ENCODE results near the gene RAB31.

The RAB31 gene

GRCh38 chr18:9681217-9681616, 26.9 kb upstream of the RAB31 start:
- Histone ChIP-seq H3K4me3 (ENCODE audit: low read length) (no peak overlapping the region), H3K9me3 (replicated peaks; ENCODE audit: low read length) (peaks cover 3% of the 10 kb centered on the region), H3K4me1 (ENCODE audit: control insufficient read depth, insufficient read depth, low read length) (peaks cover 24% of the 10 kb centered on the region), H3K9ac (ENCODE audit: low read depth, low read length) (no peak overlapping the region), H3K4me2 (ENCODE audit: low read length) (no peak overlapping the region), H3K27me3 (ENCODE audit: control insufficient read depth, insufficient read depth, low read length) (no peaks in the 10 kb centered on the region), H3K36me3 (ENCODE audit: insufficient read depth, low read length) (no peaks in the 10 kb centered on the region)

- H3K27me3 ChIP-seq (ENCODE audit: control insufficient read depth, insufficient read depth, low read length) = no peaks in the 10 kb centered on the region
- H3K9ac ChIP-seq (ENCODE audit: low read depth, low read length) = no peak overlapping the region
- no peak overlapping the region for H3K4me2 ChIP-seq (ENCODE audit: low read length)
- H3K4me1 ChIP-seq (ENCODE audit: control insufficient read depth, insufficient read depth, low read length) = peaks cover 24% of the 10 kb centered on the region
- no peak overlapping the region for H3K4me3 ChIP-seq (ENCODE audit: low read length)
- H3K36me3 ChIP-seq (ENCODE audit: insufficient read depth, low read length) = no peaks in the 10 kb centered on the region
- H3K9me3 ChIP-seq (replicated peaks; ENCODE audit: low read length) = no peaks in the 10 kb centered on the region
These were observed 25.5 kb upstream of the RAB31 start for GRCh38 chr18:9682572-9682971.

- H3K4me3 ChIP-seq (ENCODE audit: low read length) = no peak overlapping the region
- H3K4me1 ChIP-seq (ENCODE audit: control insufficient read depth, insufficient read depth, low read length) = peaks cover 24% of the 10 kb centered on the region
- H3K4me2 ChIP-seq (ENCODE audit: low read length) = peak overlapping the region; percentile 75
- H3K9me3 ChIP-seq (replicated peaks; ENCODE audit: low read length) = no peaks in the 10 kb centered on the region
- H3K27me3 ChIP-seq (ENCODE audit: control insufficient read depth, insufficient read depth, low read length) = no peaks in the 10 kb centered on the region
- H3K9ac ChIP-seq (ENCODE audit: low read depth, low read length) = peak overlapping the region; percentile 54
- H3K36me3 ChIP-seq (ENCODE audit: insufficient read depth, low read length) = no peaks in the 10 kb centered on the region
These were observed 24.4 kb upstream of the RAB31 start for GRCh38 chr18:9683418-9684396.

- Histone ChIP-seq H3K27me3 (ENCODE audit: control insufficient read depth, insufficient read depth, low read length) (no peaks in the 10 kb centered on the region), H3K4me1 (ENCODE audit: control insufficient read depth, insufficient read depth, low read length) (peaks cover 24% of the 10 kb centered on the region), H3K4me3 (ENCODE audit: low read length) (peak overlapping the region; percentile 42), H3K4me2 (ENCODE audit: low read length) (peak overlapping the region; percentile 75), H3K9ac (ENCODE audit: low read depth, low read length) (peak overlapping the region; percentile 54), H3K9me3 (replicated peaks; ENCODE audit: low read length) (no peaks in the 10 kb centered on the region), H3K36me3 (ENCODE audit: insufficient read depth, low read length) (no peaks in the 10 kb centered on the region)
These were observed 23.1 kb upstream of the RAB31 start for GRCh38 chr18:9684881-9685614.

- H3K27me3 ChIP-seq (ENCODE audit: control insufficient read depth, insufficient read depth, low read length) = no peaks in the 10 kb centered on the region
- no peaks in the 10 kb centered on the region for H3K9me3 ChIP-seq (replicated peaks; ENCODE audit: low read length)
- H3K9ac ChIP-seq (ENCODE audit: low read depth, low read length) = no peak overlapping the region
- H3K36me3 ChIP-seq (ENCODE audit: insufficient read depth, low read length) = no peaks in the 10 kb centered on the region
- peak overlapping the region; percentile 75 for H3K4me2 ChIP-seq (ENCODE audit: low read length)
- peaks cover 24% of the 10 kb centered on the region for H3K4me1 ChIP-seq (ENCODE audit: control insufficient read depth, insufficient read depth, low read length)
- no peak overlapping the region for H3K4me3 ChIP-seq (ENCODE audit: low read length)
These were observed 22.5 kb upstream of the RAB31 start for GRCh38 chr18:9685615-9685890.

- H3K4me3 ChIP-seq (ENCODE audit: low read length) = no peak overlapping the region
- no peaks in the 10 kb centered on the region for H3K27me3 ChIP-seq (ENCODE audit: control insufficient read depth, insufficient read depth, low read length)
- peaks cover 24% of the 10 kb centered on the region for H3K4me1 ChIP-seq (ENCODE audit: control insufficient read depth, insufficient read depth, low read length)
- H3K9me3 ChIP-seq (replicated peaks; ENCODE audit: low read length) = no peaks in the 10 kb centered on the region
- H3K36me3 ChIP-seq (ENCODE audit: insufficient read depth, low read length) = no peaks in the 10 kb centered on the region
- H3K4me2 ChIP-seq (ENCODE audit: low read length) = no peak overlapping the region
- H3K9ac ChIP-seq (ENCODE audit: low read depth, low read length) = no peak overlapping the region
These were observed 19.9 kb upstream of the RAB31 start for GRCh38 chr18:9688036-9688741.

GRCh38 chr18:9689253-9689652, 18.8 kb upstream of the RAB31 start:
- Histone ChIP-seq H3K4me1 (ENCODE audit: control insufficient read depth, insufficient read depth, low read length) (peaks cover 15% of the 10 kb centered on the region), H3K27me3 (ENCODE audit: control insufficient read depth, insufficient read depth, low read length) (no peaks in the 10 kb centered on the region), H3K9me3 (replicated peaks; ENCODE audit: low read length) (no peaks in the 10 kb centered on the region), H3K36me3 (ENCODE audit: insufficient read depth, low read length) (no peaks in the 10 kb centered on the region), H3K9ac (ENCODE audit: low read depth, low read length) (no peak overlapping the region), H3K4me2 (ENCODE audit: low read length) (no peak overlapping the region), H3K4me3 (ENCODE audit: low read length) (no peak overlapping the region)

- Histone ChIP-seq H3K9me3 (replicated peaks; ENCODE audit: low read length) (no peaks in the 10 kb centered on the region), H3K4me2 (ENCODE audit: low read length) (no peak overlapping the region), H3K4me3 (ENCODE audit: low read length) (no peak overlapping the region), H3K4me1 (ENCODE audit: control insufficient read depth, insufficient read depth, low read length) (peaks cover 1% of the 10 kb centered on the region), H3K36me3 (ENCODE audit: insufficient read depth, low read length) (no peaks in the 10 kb centered on the region), H3K27me3 (ENCODE audit: control insufficient read depth, insufficient read depth, low read length) (no peaks in the 10 kb centered on the region), H3K9ac (ENCODE audit: low read depth, low read length) (no peak overlapping the region)
These were observed 17.5 kb upstream of the RAB31 start for GRCh38 chr18:9690418-9691188.

GRCh38 chr18:9691235-9691634, 16.9 kb upstream of the RAB31 start:
- H3K9me3 ChIP-seq (replicated peaks; ENCODE audit: low read length) = no peaks in the 10 kb centered on the region

GRCh38 chr18:9694174-9694573, 13.9 kb upstream of the RAB31 start:
- no peaks in the 10 kb centered on the region for H3K9me3 ChIP-seq (replicated peaks; ENCODE audit: low read length)
- no peaks in the 10 kb centered on the region for H3K36me3 ChIP-seq (ENCODE audit: insufficient read depth, low read length)
- no peak overlapping the region for H3K4me2 ChIP-seq (ENCODE audit: low read length)
- no peaks in the 10 kb centered on the region for H3K4me1 ChIP-seq (ENCODE audit: control insufficient read depth, insufficient read depth, low read length)
- H3K9ac ChIP-seq (ENCODE audit: low read depth, low read length) = no peak overlapping the region
- H3K4me3 ChIP-seq (ENCODE audit: low read length) = no peak overlapping the region
- H3K27me3 ChIP-seq (ENCODE audit: control insufficient read depth, insufficient read depth, low read length) = no peaks in the 10 kb centered on the region

More at GRCh38 chr18:9691235-9691634, 16.9 kb upstream of the RAB31 start:
- no peaks in the 10 kb centered on the region for H3K36me3 ChIP-seq (ENCODE audit: insufficient read depth, low read length)
- no peaks in the 10 kb centered on the region for H3K4me1 ChIP-seq (ENCODE audit: control insufficient read depth, insufficient read depth, low read length)
- no peak overlapping the region for H3K9ac ChIP-seq (ENCODE audit: low read depth, low read length)
- H3K4me2 ChIP-seq (ENCODE audit: low read length) = no peak overlapping the region
- H3K27me3 ChIP-seq (ENCODE audit: control insufficient read depth, insufficient read depth, low read length) = no peaks in the 10 kb centered on the region
- no peak overlapping the region for H3K4me3 ChIP-seq (ENCODE audit: low read length)
